HG03354 (cell line): ENCODE measurements around the gene KRT35.
"Not testable (repeated sequence)": the region's sequence is repeated elsewhere in the genome, so short reads cannot be mapped to it uniquely, and the experiment has no call there.

Experiments
- ATAC-seq: cut with Tn5 transposase; IDR thresholded peaks from one replicate; pipeline ENCODE4 v1.9.1; 2021; ENCODE audit warnings: mild to moderate bottlenecking; ENCODE audit not compliant: unreplicated experiment, poor library complexity, severe bottlenecking

The KRT35 gene

DNA sequence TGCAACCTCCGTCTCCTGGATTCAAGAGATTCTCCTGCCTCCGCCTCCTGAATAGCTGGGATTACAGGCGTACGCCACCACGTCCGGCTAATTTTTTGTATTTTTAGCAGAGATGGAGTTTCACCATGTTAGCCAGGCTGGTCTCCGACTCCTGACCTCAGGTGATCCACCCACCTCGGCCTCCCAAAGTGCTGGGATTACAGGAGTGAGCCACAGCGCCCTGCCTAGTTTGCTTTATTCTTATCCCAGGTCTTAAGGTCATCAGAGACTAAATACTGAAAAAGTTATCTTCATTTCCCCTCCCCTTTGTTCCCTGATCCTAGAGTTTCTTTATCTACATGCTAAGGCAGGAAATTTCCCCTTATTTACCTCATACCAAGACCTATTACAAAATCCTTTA, 50.6 kb downstream of the KRT35 start:
- ATAC-seq, result not testable (repeated sequence)

DNA sequence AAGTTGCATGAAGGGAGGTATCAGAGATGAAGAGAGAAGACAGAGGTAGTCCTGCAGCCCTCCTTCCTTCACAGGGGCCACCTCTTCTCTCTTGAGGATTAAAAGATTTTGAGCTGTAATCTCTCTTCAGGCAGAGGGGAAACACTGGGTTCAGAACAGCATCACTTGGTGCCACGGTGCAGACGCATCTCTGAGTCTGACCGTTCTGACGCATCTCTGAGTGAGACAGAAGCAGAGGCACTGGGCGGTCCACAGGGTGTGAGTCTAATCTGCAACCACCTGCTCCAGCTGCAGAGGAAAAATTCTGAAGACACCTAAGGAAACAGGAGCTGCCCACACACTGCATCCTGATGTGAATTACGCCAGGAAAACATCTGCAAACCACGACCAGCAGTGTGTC, 51.3 kb downstream of the KRT35 start:
- no peak for ATAC-seq

DNA sequence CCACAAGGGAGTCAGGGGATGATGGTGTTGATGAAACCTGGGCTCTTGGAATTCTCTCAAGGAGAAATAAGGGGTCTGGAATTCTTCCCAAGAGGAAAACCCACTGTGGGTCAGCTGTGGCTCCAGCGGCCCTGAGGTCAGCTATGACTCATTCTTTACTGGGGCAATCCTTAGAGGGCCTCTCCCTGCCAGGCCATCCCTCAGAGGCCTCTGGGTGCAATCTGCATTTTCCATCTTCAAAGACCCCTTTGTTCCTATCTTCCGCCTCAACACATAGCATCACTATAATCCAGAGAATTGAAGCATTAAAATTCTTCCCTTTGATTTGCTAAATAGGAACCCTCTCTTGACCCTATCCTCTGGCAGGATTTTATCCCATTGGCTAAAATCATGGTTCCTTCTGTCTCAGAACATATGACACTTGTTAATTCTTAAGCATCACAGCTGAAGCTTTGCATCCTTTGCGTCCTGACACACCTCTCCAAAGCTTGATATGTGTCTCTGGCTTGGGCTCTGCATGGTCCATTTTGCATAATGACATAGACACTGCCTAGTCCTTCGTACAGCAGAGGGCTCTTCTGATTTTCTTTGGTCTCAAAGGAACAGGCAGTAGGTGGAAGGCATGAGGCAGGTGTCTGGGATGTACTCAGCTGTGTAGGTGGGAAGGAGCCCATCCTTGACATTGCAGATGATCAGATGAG, 52.2 kb downstream of the KRT35 start:
- ATAC-seq, result no peak
